22Rv1 (cell line): ENCODE measurements around the gene TMEM209.

Experiments used
- ZFX ChIP-seq: fragments of 450-650 bp; IDR thresholded peaks from 2 replicates; pipeline ENCODE4 v1.6.1; 2017; ENCODE audit warnings: antibody characterized with exemption, borderline replicate concordance
- TF ChIP-seq, protein P1 (sequence below): fragments of 450-650 bp; IDR thresholded peaks from 2 replicates; pipeline ENCODE4 v1.5.1; 2017; ENCODE audit warnings: mild to moderate bottlenecking

DNA sequence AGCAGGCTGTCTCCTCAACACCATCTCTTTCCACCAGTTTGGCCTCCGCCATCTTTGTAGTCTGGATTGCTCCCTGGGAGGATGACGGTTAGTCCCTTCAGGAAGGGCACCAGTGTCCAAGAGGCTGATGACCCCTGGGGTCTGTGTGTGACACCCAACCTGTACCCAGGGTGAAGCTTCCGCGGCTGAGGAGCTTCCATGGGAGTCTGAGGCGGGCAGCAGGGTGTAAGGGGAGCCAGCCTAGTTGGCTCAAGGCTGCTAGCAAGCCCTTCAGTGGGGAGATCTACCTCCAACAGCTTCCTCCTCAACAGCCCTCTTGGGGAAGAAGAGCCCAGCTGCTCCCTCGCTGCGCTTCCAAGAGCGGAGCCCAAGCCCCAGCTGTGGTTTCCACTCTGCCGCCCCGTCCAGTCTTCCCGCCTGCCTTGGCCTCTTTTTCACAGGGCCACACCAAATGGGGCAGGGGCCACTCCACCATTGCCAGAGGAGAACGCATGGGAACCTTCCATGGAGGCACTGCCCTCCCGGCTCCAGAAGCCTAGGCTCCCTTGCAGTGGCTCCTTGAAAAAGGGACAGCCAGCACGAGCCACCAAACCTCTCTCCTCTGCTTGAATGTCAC lies 57.4 kb downstream of the TMEM209 start:
- TF ChIP-seq, protein P1, sequence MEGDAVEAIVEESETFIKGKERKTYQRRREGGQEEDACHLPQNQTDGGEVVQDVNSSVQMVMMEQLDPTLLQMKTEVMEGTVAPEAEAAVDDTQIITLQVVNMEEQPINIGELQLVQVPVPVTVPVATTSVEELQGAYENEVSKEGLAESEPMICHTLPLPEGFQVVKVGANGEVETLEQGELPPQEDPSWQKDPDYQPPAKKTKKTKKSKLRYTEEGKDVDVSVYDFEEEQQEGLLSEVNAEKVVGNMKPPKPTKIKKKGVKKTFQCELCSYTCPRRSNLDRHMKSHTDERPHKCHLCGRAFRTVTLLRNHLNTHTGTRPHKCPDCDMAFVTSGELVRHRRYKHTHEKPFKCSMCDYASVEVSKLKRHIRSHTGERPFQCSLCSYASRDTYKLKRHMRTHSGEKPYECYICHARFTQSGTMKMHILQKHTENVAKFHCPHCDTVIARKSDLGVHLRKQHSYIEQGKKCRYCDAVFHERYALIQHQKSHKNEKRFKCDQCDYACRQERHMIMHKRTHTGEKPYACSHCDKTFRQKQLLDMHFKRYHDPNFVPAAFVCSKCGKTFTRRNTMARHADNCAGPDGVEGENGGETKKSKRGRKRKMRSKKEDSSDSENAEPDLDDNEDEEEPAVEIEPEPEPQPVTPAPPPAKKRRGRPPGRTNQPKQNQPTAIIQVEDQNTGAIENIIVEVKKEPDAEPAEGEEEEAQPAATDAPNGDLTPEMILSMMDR: no peak
- no peak for TF ChIP-seq ZFX
